Neural cell (in vitro differentiated cells): ENCODE measurements around the gene TMC3. TPM values are rescaled to one million over a fixed set of nuclear protein-coding genes. Genes with fewer than 3 reads are reported as not detected.

ENCODE experiments used
- H2AFZ ChIP-seq: fragments of 200-600, 300-800 bp; sonication (generic), shearing (Covaris generic); 2 replicates; pipeline ENCODE4 v1.6.0; 2014; ENCODE audit warnings: low read depth, mild to moderate bottlenecking, antibody characterized with exemption, low read length, moderate library complexity
- H3F3A ChIP-seq: fragments of 200-600 bp; shearing (Covaris generic); 2 replicates; pipeline ENCODE4 v1.6.1; 2016; ENCODE audit warnings: mild to moderate bottlenecking, moderate library complexity, mixed read lengths, antibody characterized with exemption, low read length; ENCODE audit not compliant: insufficient read depth, poor library complexity, severe bottlenecking
- H3K27ac ChIP-seq: fragments of 200-600, 300-800 bp; sonication (generic), shearing (Covaris generic); 2 replicates; pipeline ENCODE4 v1.5.1; 2014; ENCODE audit warnings: mild to moderate bottlenecking, low read length, moderate library complexity
- H3K27me3 ChIP-seq: fragments of 300-800, 200-600 bp; sonication (generic), shearing (Covaris generic); 2 replicates; pipeline ENCODE4 v1.6.0; 2014; ENCODE audit warnings: mild to moderate bottlenecking, low read depth, low read length, moderate library complexity; ENCODE audit not compliant: insufficient read depth
- H3K36me3 ChIP-seq: fragments of 300-800, 200-600 bp; sonication (generic), shearing (Covaris generic); 2 replicates; pipeline ENCODE4 v1.5.1; 2014; ENCODE audit warnings: mild to moderate bottlenecking, antibody characterized with exemption, low read length, moderate library complexity; ENCODE audit not compliant: insufficient read depth
- H3K4me2 ChIP-seq: fragments of 300-800, 200-600 bp; sonication (generic), shearing (Covaris generic); 2 replicates; pipeline ENCODE4 v1.6.0; 2014; ENCODE audit warnings: mild to moderate bottlenecking, low read length
- H3K4me3 ChIP-seq: fragments of 300-800, 200-600 bp; sonication (generic), shearing (Covaris generic); 2 replicates; pipeline ENCODE4 v1.5.1; 2014; ENCODE audit warnings: mild to moderate bottlenecking, low read length, moderate library complexity
- H3K79me2 ChIP-seq: fragments of 200-600 bp; shearing (Covaris generic); replicated peaks from 2 replicates; pipeline ENCODE4 v1.6.0; 2014; ENCODE audit warnings: mild to moderate bottlenecking, low read length, moderate library complexity; ENCODE audit not compliant: insufficient read depth
- H3K9ac ChIP-seq: fragments of 300-800, 200-600 bp; sonication (generic), shearing (Covaris generic); 2 replicates; pipeline ENCODE4 v1.6.1; 2016; ENCODE audit warnings: mild to moderate bottlenecking, low read length, mixed read lengths
- H3K9me2 ChIP-seq: fragments of 200-600 bp; shearing (Covaris generic); 2 replicates; pipeline ENCODE4 v1.6.1; 2016; ENCODE audit warnings: mild to moderate bottlenecking, low read length, mixed read lengths; ENCODE audit not compliant: insufficient read depth
- H3K9me3 ChIP-seq: fragments of 200-600, 300-800 bp; sonication (generic), shearing (Covaris generic); 2 replicates; pipeline ENCODE4 v1.6.1; 2016; ENCODE audit warnings: mild to moderate bottlenecking, mixed run types, low read length, moderate library complexity, mixed read lengths
- H4K20me1 ChIP-seq: fragments of 200-600 bp; shearing (Covaris generic); 2 replicates; pipeline ENCODE4 v1.6.1; 2016; ENCODE audit warnings: mild to moderate bottlenecking, mixed run types; ENCODE audit not compliant: insufficient read depth
- EP300 ChIP-seq: fragments of 450-650 bp; conservative IDR thresholded peaks from 2 replicates; pipeline ENCODE4 v1.6.1; 2014; ENCODE audit warnings: antibody characterized with exemption, mild to moderate bottlenecking, moderate library complexity; ENCODE audit not compliant: poor library complexity, severe bottlenecking
- EZH2 ChIP-seq: fragments of 200-600, 300-800 bp; shearing (Covaris generic), sonication (generic); IDR thresholded peaks from 2 replicates; pipeline ENCODE4 v1.6.1; 2014; ENCODE audit warnings: antibody characterized with exemption, low read length, borderline replicate concordance, mild to moderate bottlenecking; ENCODE audit not compliant: insufficient read depth, poor library complexity, severe bottlenecking
- MXI1 ChIP-seq: fragments of 450-650 bp; conservative IDR thresholded peaks from 2 replicates; pipeline ENCODE4 v1.6.1; 2014; ENCODE audit warnings: antibody characterized with exemption, mild to moderate bottlenecking; ENCODE audit not compliant: poor library complexity, severe bottlenecking
- POLR2AphosphoS5 ChIP-seq: IDR thresholded peaks from 2 replicates; pipeline ENCODE4 v1.6.1; 2012
- RAD21 ChIP-seq: fragments of 450-650 bp; conservative IDR thresholded peaks from 2 replicates; pipeline ENCODE4 v1.6.1; 2014; ENCODE audit warnings: antibody characterized with exemption, mild to moderate bottlenecking, moderate library complexity
- REST ChIP-seq: IDR thresholded peaks from 2 replicates; pipeline ENCODE4 v1.6.1; 2012; ENCODE audit warnings: borderline replicate concordance
- SMC3 ChIP-seq: fragments of 450-650 bp; conservative IDR thresholded peaks from 2 replicates; pipeline ENCODE4 v1.6.1; 2014; ENCODE audit warnings: antibody characterized with exemption, mild to moderate bottlenecking, moderate library complexity; ENCODE audit not compliant: poor library complexity
- TAF1 ChIP-seq: IDR thresholded peaks from 2 replicates; pipeline ENCODE4 v1.6.1; 2012; ENCODE audit warnings: low read depth
- polyA plus RNA-seq: library from polyadenylated mRNA; depleted of rRNA; stranded (reverse); fragments of >200 nt; gene quantifications from 2 replicates; pipeline ENCODE4 v1.2.3, GENCODE V29; 2014
- TF ChIP-seq, protein P1 (sequence below): fragments of 450-650 bp; IDR thresholded peaks from 2 replicates; pipeline ENCODE4 v1.5.1; 2014; ENCODE audit warnings: antibody characterized with exemption, mild to moderate bottlenecking, moderate library complexity; ENCODE audit not compliant: poor library complexity, severe bottlenecking

TMC3 gene
- polyA plus RNA-seq, 1 donor from 2014 or later, result not detected

- Histone ChIP-seq H3K27me3 (no peaks in the 10 kb centered on the region), H4K20me1 (no peaks in the 10 kb centered on the region), H3K4me3 (no peak overlapping the region), H3K4me2 (no peak overlapping the region), H3K79me2 (no peaks in the 10 kb centered on the region), H3F3A (no peaks in the 10 kb centered on the region), H2AFZ (no peak overlapping the region), H3K9me2 (no peaks in the 10 kb centered on the region), H3K27ac (no peak overlapping the region), H3K9ac (no peak overlapping the region), H3K9me3 (no peaks in the 10 kb centered on the region), H3K36me3 (no peaks in the 10 kb centered on the region)
- no peak for TF ChIP-seq SMC3
- TF ChIP-seq POLR2AphosphoS5, result no peak
- no peak for TF ChIP-seq RAD21
- TF ChIP-seq, protein P1, sequence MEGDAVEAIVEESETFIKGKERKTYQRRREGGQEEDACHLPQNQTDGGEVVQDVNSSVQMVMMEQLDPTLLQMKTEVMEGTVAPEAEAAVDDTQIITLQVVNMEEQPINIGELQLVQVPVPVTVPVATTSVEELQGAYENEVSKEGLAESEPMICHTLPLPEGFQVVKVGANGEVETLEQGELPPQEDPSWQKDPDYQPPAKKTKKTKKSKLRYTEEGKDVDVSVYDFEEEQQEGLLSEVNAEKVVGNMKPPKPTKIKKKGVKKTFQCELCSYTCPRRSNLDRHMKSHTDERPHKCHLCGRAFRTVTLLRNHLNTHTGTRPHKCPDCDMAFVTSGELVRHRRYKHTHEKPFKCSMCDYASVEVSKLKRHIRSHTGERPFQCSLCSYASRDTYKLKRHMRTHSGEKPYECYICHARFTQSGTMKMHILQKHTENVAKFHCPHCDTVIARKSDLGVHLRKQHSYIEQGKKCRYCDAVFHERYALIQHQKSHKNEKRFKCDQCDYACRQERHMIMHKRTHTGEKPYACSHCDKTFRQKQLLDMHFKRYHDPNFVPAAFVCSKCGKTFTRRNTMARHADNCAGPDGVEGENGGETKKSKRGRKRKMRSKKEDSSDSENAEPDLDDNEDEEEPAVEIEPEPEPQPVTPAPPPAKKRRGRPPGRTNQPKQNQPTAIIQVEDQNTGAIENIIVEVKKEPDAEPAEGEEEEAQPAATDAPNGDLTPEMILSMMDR, result no peak
- TF ChIP-seq EP300, result no peak
- no peak for TF ChIP-seq TAF1
- TF ChIP-seq EZH2, result no peak
- TF ChIP-seq MXI1, result no peak
- TF ChIP-seq REST, result no peak
Observed at GRCh38 chr15:81380203-81380602, 6.2 kb upstream of the TMC3 start.

DNA sequence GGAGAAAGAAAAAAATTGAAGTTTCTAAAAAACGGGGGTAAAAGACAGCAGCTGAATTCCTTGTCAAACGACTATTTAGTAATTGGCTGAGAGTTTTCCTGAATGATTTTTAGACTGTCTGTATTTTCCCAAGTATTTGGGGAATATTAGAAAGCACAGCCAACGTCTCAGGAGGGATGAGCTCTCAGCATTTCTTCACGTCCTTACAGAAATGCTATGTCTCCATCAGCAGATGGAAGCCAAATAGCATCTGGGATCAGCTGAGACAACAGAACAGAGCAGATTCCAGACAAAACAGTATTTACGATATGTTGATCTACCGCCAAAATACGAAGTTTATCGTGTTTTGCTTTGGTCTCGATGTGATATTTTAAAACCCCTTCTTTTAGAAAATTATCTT, 5.3 kb upstream of the TMC3 start:
- Histone ChIP-seq H3K9me2 (no peaks in the 10 kb centered on the region), H4K20me1 (no peaks in the 10 kb centered on the region), H3K9ac (no peak overlapping the region), H3K36me3 (no peaks in the 10 kb centered on the region), H2AFZ (no peak overlapping the region), H3K27me3 (no peaks in the 10 kb centered on the region), H3K9me3 (no peaks in the 10 kb centered on the region), H3K27ac (no peak overlapping the region), H3K4me2 (no peak overlapping the region), H3F3A (no peaks in the 10 kb centered on the region), H3K79me2 (no peaks in the 10 kb centered on the region), H3K4me3 (no peak overlapping the region)
- no peak for TF ChIP-seq SMC3
- TF ChIP-seq REST, result no peak
- TF ChIP-seq POLR2AphosphoS5, result no peak
- TF ChIP-seq EP300, result no peak
- TF ChIP-seq, protein P1, result no peak
- TF ChIP-seq EZH2, result no peak
- no peak for TF ChIP-seq MXI1
- no peak for TF ChIP-seq TAF1
- TF ChIP-seq RAD21, result no peak
